NCI-H1436 (cell line): ENCODE data around the gene ACTRT1.

Experiments
- DNase-seq: peaks from one replicate; lab custom pipeline; 2025; lab: John Stamatoyannopoulos, UW

ACTRT1 gene

DNA sequence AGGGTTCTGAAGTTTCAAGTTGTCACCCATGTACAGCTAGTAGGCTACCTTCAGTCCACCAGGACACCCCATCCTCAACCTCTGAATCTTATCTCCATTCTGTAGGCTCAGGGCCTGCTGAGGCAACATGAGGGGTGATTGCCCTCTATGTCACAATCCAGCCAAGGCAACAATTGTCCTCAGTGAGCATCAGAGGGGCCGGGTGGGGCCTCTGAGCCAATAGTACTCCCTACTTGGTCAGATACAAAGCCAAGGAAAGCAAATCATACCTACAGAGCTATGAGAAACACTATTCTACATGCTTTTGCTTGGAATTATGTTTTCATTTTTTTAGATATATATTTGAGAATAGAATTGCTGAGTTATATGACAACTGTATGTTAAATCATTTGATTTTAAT is at the start of gene ACTRT1:
Gene ACTRT1 (minus strand): TSS at position 101 of the 400 bp plus-strand sequence. CDS start 197 bp downstream, outside the sequence.
- DNase-seq, result no peak

DNA sequence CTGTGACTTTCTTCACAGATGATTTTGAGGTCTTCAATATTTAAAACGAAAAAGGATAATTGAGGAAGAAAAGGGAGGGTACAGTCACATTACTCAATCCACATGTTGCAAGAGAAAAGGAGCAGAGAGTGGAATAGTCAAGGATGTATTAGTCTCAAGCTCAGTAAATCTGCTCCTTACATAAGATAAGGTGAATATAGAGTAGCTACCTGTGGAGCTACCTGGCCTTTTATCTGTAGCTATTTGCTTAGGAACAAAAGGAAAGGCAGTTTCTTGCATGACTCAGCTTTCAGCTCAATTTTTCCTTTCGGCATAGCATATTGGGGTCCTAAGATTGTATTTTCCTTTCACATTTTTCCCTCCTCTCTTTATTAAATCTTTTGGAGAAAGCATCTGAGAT is 26.3 kb upstream of the ACTRT1 start:
- DNase-seq, result no peak

DNA sequence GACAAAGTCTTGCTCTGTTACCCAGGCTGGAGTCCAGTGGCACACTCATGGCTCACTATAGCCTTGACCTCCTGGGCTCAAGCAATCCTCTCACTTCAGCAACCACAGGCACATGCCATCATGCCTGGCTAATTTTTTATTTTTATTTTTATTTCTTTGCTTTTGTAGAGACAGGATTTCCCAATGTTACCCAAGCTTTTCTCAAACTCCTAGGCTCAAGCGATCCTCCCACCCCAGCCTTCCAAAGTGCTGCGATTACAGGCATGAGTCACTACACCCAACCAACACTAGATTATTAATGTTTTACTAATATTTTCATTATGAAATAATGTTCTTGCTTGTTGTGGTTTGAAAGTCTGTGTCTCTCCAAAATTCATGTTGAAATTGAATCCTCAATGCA is 5.2 kb upstream of the ACTRT1 start:
- no peak for DNase-seq

DNA sequence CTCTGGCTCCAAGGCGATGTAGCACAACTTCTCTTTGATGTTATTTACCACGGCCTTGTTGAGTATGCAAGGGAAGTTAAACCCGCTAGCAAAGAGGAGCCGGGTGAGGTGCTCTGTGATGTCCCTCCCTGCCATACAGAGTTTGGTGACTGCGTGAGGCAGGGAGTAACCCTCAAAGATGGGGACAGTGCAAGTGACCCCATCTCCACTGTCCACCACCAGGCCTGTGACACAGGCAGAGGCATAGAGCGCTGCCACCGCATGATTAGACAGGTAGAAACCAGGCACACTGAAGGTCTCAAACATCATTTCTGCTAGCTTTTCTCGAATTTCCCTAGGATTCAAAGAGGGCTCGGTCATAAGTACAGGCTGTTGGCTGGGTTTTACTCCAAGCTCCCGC is 677 bp downstream of the ACTRT1 start:
- DNase-seq, result no peak

DNA sequence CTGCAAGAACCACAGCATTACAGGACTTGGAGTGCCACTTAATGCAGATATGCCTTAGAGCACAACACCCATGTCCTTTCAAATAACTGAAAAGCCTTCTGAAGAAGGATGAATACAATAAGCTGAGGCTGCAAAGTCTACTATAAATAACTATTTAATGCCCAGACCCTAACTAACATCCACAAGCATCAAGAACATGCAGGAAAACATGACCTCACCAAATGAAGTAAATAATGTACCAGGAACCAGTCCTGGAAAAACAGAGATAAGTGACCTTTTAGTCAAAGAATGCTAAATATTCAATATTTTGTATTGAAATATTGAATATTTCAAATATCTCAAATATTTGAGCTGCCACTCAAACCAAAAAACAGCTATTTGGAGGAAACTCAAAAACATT is 16.9 kb downstream of the ACTRT1 start:
- DNase-seq, result no peak

DNA sequence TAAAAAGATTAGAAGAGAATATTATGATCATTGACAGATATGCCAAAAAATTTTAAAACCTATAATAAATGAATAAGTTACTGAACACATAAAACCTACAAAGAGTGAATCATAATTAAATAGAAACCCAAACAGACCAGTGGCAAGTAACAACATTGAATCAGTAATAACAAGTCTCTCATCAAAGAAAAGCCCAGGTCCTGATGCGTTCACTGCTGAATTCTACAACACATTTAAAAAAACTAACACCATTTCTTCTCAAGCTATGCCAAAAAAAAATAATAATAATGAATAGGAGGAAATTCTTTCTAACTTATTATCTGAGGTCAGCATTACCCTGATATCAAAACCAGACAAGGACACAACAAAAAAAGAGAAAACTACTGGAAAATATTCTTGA is 30.6 kb downstream of the ACTRT1 start:
- DNase-seq, result no peak

DNA sequence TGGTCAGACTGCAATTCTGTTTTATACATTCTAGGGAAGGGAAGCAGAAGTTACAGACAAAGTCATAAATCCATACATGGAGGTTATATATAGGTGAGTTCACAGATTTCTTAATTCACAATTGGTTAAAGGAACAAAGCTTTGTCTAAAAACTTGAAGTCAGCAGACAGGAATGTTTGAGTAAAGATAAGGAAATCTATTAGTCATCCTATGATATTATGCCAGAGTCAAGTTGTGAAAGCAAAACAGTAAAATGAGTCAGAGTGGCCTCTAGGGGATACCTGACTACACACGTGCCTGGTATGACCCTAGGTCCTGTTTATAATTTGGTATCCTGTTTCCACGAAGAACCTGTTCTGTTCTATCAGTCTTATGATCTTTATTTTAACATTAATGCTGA is 31.5 kb downstream of the ACTRT1 start:
- DNase-seq, result no peak

DNA sequence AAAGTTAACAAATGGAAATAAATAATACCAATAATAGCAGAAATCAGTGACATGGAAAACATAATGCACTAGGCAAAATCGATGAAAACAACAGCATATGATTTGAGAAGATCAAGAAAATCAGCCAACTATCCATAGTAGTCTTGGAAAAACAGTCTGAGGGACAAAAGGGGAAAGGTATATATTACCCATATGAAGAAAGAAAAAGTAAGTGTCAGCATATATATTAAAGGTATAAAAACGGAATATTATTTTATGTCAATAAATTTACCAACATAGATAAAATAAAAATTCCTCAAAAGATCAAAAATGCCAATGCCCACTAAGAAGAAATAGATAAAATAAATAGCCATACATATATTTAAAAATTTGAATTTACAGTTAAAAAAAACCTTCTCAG is 33.0 kb downstream of the ACTRT1 start:
- no peak for DNase-seq

DNA sequence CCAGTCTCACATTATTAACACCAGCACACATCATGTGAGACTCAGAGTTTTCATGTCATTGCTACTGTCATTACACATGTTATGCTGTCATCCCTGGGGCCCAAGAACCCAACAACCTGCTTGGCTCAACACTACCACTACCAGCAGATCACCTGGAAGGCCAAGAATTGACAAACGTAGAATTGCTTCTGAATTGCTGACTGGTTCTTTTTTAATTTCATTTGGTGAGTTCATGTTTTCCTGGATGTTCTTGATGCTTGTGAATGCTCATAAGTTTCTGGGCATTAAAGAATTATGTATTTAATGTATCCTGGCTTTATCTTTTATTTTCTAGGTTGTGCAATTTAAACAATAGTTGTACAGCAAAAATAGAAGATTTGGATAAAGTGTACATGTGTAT is 40.2 kb downstream of the ACTRT1 start:
- DNase-seq, result no peak

DNA sequence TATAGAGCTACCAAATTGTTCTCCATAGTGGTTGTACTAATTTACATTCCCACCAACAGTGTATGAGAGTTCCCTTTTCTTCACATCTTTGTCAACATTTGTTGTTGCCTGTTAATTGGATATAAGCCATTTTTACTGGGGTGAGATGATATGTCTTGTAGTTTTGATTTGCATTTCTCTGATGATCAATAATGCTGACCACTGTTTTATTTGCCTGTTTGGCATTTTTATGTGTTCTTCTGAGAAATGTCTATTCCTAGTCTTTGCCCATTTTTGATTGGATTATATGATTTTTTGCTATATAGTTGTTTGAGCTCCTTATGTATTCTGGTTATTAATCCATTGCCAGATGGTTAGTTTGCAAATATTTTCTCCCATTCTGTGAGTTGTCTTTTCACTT is 44.3 kb downstream of the ACTRT1 start:
- DNase-seq, result no peak
